ENCODE data around the gene CLASP1.
"Not testable (repeated sequence)": the region's sequence is repeated elsewhere in the genome, so short reads cannot be mapped to it uniquely, and the experiment has no call there.

Gene CLASP1

GRCh38 chr2:121688820-121689219, 39.6 kb upstream of the CLASP1 start:
- H3K27ac ChIP-seq = no peak overlapping the region
- no peaks in the 10 kb centered on the region for H3K4me1 ChIP-seq
- H3K4me3 ChIP-seq = no peak overlapping the region
- peaks cover 6 to 14% (median 9%) of the 10 kb centered on the region in 11 experiments; a peak in 21 of 22 replicates for H3K9me3 ChIP-seq (replicated peaks in 1 of 11)
- no peak overlapping the region for H3K9ac ChIP-seq
- no peaks in the 10 kb centered on the region for H4K20me1 ChIP-seq
- H3K36me3 ChIP-seq = peaks cover 0 to 4% (median 0%) of the 10 kb centered on the region in 11 experiments; a peak in 2 of 22 replicates
- no peak overlapping the region for H3K4me2 ChIP-seq
- no peaks in the 10 kb centered on the region for H3K27me3 ChIP-seq
- TF ChIP-seq Cebpa-rat (IDR thresholded peaks at IDR 0.05) = no peak

DNA sequence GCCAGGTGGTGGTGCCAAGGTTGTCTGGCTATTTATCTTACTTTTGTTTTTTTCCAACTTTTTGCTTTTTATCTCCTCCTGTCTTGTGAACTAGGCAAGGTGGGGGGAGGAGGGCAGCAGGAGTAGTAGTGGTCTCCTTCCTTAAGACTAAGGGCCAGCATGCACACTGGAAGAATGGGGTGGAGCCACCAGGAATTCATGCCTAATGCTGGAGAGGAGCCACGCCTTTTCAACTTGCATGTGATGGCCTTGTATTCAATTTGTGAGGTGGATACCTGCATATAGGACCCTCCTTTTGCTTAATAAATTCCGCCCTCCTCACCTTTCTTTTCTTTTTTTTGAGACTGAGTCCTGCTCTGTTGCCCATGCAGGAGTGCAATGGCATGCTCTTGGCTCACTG, 37.6 kb upstream of the CLASP1 start:
- TF ChIP-seq Cebpa-rat (IDR thresholded peaks at IDR 0.05) = no peak
- Histone ChIP-seq H3K27me3 (no peaks in the 10 kb centered on the region), H3K9ac (no peak overlapping the region), H3K4me2 (no peak overlapping the region), H3K4me1 (no peaks in the 10 kb centered on the region), H3K27ac (no peak overlapping the region), H4K20me1 (no peaks in the 10 kb centered on the region), H3K4me3 (no peak overlapping the region), H3K9me3 (replicated peaks in 1 of 11) (peaks cover 25 to 33% (median 28%) of the 10 kb centered on the region in 11 experiments), H3K36me3 (peaks cover 0 to 18% (median 10%) of the 10 kb centered on the region in 11 experiments; a peak in 14 of 22 replicates)

DNA sequence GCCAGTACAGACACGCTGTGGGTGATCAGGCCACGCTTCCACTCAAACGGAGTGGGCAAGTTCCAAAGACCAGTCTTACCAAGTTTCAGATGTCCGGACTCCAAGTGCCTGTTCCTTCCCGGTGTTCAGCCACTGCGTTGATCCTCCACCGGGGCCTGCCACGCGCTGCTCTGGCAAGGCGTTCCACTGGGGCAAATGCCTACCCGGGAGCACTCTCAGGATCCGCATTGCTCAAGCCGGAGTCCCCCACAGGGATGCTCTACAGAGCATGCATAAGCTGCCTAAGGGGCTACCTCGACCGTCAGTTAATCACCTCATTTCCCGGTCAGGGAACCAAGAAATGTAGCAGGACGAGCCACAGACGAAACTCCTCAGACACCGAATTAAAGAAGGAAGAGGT, 37.0 kb upstream of the CLASP1 start:
- no peak overlapping the region for H3K9ac ChIP-seq
- TF ChIP-seq Cebpa-rat (IDR thresholded peaks at IDR 0.05) = no peak
- no peaks in the 10 kb centered on the region for H3K27me3 ChIP-seq
- peaks cover 0 to 18% (median 10%) of the 10 kb centered on the region in 11 experiments; a peak in 14 of 22 replicates for H3K36me3 ChIP-seq
- no peak overlapping the region for H3K27ac ChIP-seq
- H3K4me1 ChIP-seq = no peaks in the 10 kb centered on the region
- H3K9me3 ChIP-seq (replicated peaks in 1 of 11) = peaks cover 32 to 40% (median 35%) of the 10 kb centered on the region in 11 experiments
- no peak overlapping the region for H3K4me2 ChIP-seq
- no peaks in the 10 kb centered on the region for H4K20me1 ChIP-seq
- no peak overlapping the region for H3K4me3 ChIP-seq

DNA sequence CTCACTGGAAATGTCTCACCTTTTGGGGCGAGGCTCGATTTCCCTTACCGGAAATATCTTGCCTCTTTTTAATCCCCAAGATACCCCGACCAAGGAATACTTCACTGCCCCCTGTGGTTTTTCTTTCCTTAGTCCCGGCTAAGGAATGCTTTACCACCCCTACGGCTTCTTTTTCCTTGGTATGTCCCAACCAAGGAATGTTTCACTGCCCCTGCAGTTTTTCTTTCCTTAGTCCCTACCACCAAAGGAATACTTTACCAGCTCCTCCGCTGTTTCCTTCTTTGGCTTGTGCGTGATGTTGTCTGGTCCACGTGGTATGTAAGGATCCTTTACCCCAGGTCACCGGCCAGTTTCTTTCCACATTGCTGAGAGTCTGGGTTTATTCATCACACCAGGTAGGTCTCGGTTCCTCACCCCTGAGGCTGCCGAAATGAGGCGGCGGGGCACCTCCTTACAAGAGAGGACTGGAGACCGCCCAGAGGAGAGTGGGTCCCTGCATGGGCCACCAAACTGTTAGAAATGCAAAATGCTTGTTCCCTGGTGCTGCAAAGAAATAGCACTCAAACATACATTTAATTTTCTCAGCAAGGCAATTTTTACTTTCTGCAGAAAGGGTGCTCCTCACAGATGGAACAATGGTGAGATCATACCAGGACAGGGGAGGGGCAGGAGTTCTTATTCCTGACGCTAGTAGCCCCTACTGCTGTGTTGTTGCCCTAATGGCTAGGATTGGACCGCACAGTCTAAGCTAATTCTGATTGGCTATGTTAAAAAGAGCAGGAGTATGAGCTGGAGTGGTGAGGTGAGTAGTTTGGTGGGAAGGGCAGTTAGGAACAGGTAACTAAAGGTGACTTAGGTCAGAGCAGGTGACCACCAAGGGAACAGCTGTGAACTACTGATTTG, 33.4 kb upstream of the CLASP1 start:
- no peak for TF ChIP-seq Cebpa-rat (IDR thresholded peaks at IDR 0.05)
- Histone ChIP-seq H4K20me1 (no peaks in the 10 kb centered on the region), H3K27me3 (no peaks in the 10 kb centered on the region), H3K4me2 (no peak overlapping the region), H3K9me3 (replicated peaks in 1 of 11) (peaks cover 40 to 64% (median 52%) of the 10 kb centered on the region in 11 experiments), H3K36me3 (peaks cover 0 to 18% (median 10%) of the 10 kb centered on the region in 11 experiments; a peak in 14 of 22 replicates), H3K9ac (no peak overlapping the region), H3K4me3 (peak overlapping the region in 2 of 10 experiments; percentile 15 to 23; a peak in 3 of 20 replicates), H3K4me1 (no peaks in the 10 kb centered on the region), H3K27ac (no peak overlapping the region)

- Histone ChIP-seq H3K9me3 (replicated peaks in 1 of 11) (peaks cover 55 to 83% (median 75%) of the 10 kb centered on the region in 11 experiments), H3K4me1 (no peaks in the 10 kb centered on the region), H3K27ac (no peak overlapping the region), H4K20me1 (no peaks in the 10 kb centered on the region), H3K9ac (no peak overlapping the region), H3K4me2 (no peak overlapping the region), H3K36me3 (peaks cover 0 to 9% (median 7%) of the 10 kb centered on the region in 11 experiments; a peak in 12 of 22 replicates), H3K4me3 (no peak overlapping the region), H3K27me3 (no peaks in the 10 kb centered on the region)
- TF ChIP-seq Cebpa-rat (IDR thresholded peaks at IDR 0.05) = no peak
Observed at GRCh38 chr2:121677855-121678254, 28.6 kb upstream of the CLASP1 start.

GRCh38 chr2:121671621-121672020, 22.4 kb upstream of the CLASP1 start:
- not testable (repeated sequence) for H3K9ac ChIP-seq, H3K27me3 ChIP-seq, H3K4me3 ChIP-seq, H3K27ac ChIP-seq, H3K4me1 ChIP-seq, H4K20me1 ChIP-seq, H3K4me2 ChIP-seq
- peaks cover 0 to 29% (median 21%) of the 10 kb centered on the region in 11 experiments; a peak in 13 of 22 replicates for H3K36me3 ChIP-seq
- peaks cover 83 to 92% (median 89%) of the 10 kb centered on the region in 11 experiments for H3K9me3 ChIP-seq (replicated peaks in 1 of 11)

DNA sequence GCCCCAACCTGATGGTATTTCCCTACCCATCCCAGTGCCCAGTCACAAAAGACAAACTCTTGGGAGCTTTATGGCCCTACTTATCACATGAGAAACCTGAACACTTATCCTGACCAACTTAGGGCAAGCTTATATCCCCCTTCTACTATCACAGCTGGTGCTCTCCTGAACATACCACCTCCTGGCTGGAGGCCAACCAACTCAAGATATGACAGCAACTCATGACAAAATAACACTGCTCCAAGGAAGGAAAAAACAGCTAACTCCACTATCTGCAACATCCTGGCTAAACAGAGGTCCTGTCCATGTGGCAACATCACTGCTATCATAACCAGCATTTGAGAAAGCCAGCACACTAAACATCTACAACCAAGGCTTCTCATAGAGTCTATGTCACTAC, 20.9 kb upstream of the CLASP1 start:
- TF ChIP-seq Cebpa-rat (IDR thresholded peaks at IDR 0.05) = no peak
- Histone ChIP-seq H3K36me3 (peaks cover 0 to 29% (median 21%) of the 10 kb centered on the region in 11 experiments; a peak in 13 of 22 replicates), H3K4me3 (no peak overlapping the region), H3K4me2 (no peak overlapping the region), H3K9ac (no peak overlapping the region), H3K9me3 (replicated peaks in 1 of 11) (peaks cover 69 to 78% (median 74%) of the 10 kb centered on the region in 11 experiments), H4K20me1 (no peaks in the 10 kb centered on the region), H3K27me3 (no peaks in the 10 kb centered on the region), H3K27ac (no peak overlapping the region), H3K4me1 (no peaks in the 10 kb centered on the region)

GRCh38 chr2:121667618-121668017, 18.4 kb upstream of the CLASP1 start:
- Histone ChIP-seq H3K9ac (no peak overlapping the region), H3K27me3 (no peaks in the 10 kb centered on the region), H4K20me1 (no peaks in the 10 kb centered on the region), H3K4me2 (no peak overlapping the region), H3K4me1 (no peaks in the 10 kb centered on the region), H3K36me3 (peaks cover 1 to 29% (median 21%) of the 10 kb centered on the region in 11 experiments; a peak in 14 of 22 replicates), H3K27ac (no peak overlapping the region), H3K4me3 (no peak overlapping the region), H3K9me3 (replicated peaks in 1 of 11) (peaks cover 46 to 52% (median 49%) of the 10 kb centered on the region in 11 experiments)
- TF ChIP-seq Cebpa-rat (IDR thresholded peaks at IDR 0.05) = no peak

DNA sequence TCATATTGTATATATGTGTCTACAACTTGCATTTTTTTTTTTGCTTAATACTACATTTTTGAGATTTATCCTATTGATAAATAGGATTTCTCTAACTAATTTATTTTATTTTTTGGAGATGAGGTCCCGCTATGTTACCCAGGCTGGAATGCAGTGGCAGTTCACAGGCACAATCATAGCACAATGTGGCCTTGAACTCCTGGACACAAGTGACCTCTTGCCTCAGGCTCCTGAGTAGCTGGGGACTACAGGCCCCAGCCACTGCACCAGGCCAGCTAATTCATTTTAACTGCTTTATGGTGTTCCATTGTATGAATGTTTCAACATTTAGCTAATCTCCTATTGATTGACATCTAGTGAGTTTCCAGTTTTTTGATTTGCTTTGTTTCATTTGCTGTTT, 16.8 kb upstream of the CLASP1 start:
- Histone ChIP-seq H3K4me2 (no peak overlapping the region), H3K9ac (no peak overlapping the region), H3K27me3 (no peaks in the 10 kb centered on the region), H3K9me3 (replicated peaks in 1 of 11) (peaks cover 30 to 37% (median 34%) of the 10 kb centered on the region in 11 experiments), H3K36me3 (peaks cover 12 to 35% (median 24%) of the 10 kb centered on the region in 11 experiments; a peak in 16 of 22 replicates), H3K4me3 (no peak overlapping the region), H4K20me1 (no peaks in the 10 kb centered on the region), H3K4me1 (no peaks in the 10 kb centered on the region), H3K27ac (no peak overlapping the region)
- no peak for TF ChIP-seq Cebpa-rat (IDR thresholded peaks at IDR 0.05)

Measured in BLaER1 treated with 17β-estradiol and CSF1 and Interleukin-3, amounts not matched to agents 10 nM and 100 nM (cell line).